ENCODE data around the gene ANKS1A. TPM values are rescaled to one million over a fixed set of nuclear protein-coding genes. Genes with fewer than 3 reads are reported as not detected.

The ANKS1A gene
- total RNA-seq, 3 donors from 2014 or later (not counting 1 experiment from before 2014, with no cell fraction given) = 10.4 to 11.5 (median 10.9) TPM

- no peaks in the 10 kb centered on the region for H3K9me3 ChIP-seq (ENCODE audit: control insufficient read depth, insufficient read depth, low read length)
- TF ChIP-seq, protein P1, sequence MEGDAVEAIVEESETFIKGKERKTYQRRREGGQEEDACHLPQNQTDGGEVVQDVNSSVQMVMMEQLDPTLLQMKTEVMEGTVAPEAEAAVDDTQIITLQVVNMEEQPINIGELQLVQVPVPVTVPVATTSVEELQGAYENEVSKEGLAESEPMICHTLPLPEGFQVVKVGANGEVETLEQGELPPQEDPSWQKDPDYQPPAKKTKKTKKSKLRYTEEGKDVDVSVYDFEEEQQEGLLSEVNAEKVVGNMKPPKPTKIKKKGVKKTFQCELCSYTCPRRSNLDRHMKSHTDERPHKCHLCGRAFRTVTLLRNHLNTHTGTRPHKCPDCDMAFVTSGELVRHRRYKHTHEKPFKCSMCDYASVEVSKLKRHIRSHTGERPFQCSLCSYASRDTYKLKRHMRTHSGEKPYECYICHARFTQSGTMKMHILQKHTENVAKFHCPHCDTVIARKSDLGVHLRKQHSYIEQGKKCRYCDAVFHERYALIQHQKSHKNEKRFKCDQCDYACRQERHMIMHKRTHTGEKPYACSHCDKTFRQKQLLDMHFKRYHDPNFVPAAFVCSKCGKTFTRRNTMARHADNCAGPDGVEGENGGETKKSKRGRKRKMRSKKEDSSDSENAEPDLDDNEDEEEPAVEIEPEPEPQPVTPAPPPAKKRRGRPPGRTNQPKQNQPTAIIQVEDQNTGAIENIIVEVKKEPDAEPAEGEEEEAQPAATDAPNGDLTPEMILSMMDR (IDR thresholded peaks at IDR 0.05) = no peak
- DNase-seq (no peak), ATAC-seq (no peak)
- Mint-ChIP-seq H3K4me1 (peaks cover 19 to 22% of the 10 kb centered on the region in 2 donors), H3K4me3 (no peak overlapping the region), H3K9me3 (no peaks in the 10 kb centered on the region), H3K27ac (no peak overlapping the region), H3K27me3 (ENCODE audit: low read depth in 2 of 2) (no peaks in the 10 kb centered on the region), H3K36me3 (no peaks in the 10 kb centered on the region)
- no peaks in the 10 kb centered on the region for H3K27me3 ChIP-seq (ENCODE audit: control insufficient read depth, insufficient read depth, low read length)
- H3K36me3 ChIP-seq (ENCODE audit: control insufficient read depth, insufficient read depth, low read length) = no peaks in the 10 kb centered on the region
- WGBS (ENCODE audit: insufficient coverage) = 96% methylated on average over 8 of the region's 9 CpGs
- intact Hi-C loops (cut with micrococcal nuclease) = no loop called here
- H3K4me3 ChIP-seq (ENCODE audit: low read length) = no peak overlapping the region
- no peaks in the 10 kb centered on the region for H3K4me1 ChIP-seq (ENCODE audit: control insufficient read depth, insufficient read depth, low read length)
- no peak overlapping the region for H3K27ac ChIP-seq (ENCODE audit: low read length)
These were observed 36.0 kb downstream of the ANKS1A start for GRCh38 chr6:34924831-34925625.

DNA sequence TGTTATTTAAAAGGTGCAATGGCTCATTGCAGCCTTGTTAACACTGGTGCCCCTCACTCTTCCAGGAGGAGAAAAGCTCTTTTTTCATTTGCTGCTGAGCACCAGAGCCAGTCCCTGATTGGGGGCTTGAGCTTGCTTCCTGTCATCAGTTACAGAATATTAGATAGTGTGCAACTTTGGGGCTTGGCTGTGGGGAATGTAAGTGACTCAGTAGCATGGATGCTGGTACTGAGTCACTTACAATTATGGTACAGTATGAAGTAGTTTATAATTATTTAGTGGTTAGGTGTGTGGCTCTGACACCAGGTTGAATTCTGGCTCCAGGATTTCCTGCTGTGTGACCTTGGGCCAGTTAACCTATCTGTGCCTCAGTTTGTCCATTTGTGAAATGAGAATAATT lies 37.6 kb downstream of the ANKS1A start:
- H3K36me3 Mint-ChIP-seq = no peaks in the 10 kb centered on the region
- ATAC-seq = no peak
- peaks cover 22 to 24% of the 10 kb centered on the region in 2 donors for H3K4me1 Mint-ChIP-seq
- Histone ChIP-seq H3K27me3 (ENCODE audit: control insufficient read depth, insufficient read depth, low read length) (no peaks in the 10 kb centered on the region), H3K4me1 (ENCODE audit: control insufficient read depth, insufficient read depth, low read length) (no peaks in the 10 kb centered on the region), H3K36me3 (ENCODE audit: control insufficient read depth, insufficient read depth, low read length) (no peaks in the 10 kb centered on the region), H3K27ac (ENCODE audit: low read length) (no peak overlapping the region), H3K9me3 (ENCODE audit: control insufficient read depth, insufficient read depth, low read length) (no peaks in the 10 kb centered on the region), H3K4me3 (ENCODE audit: low read length) (no peak overlapping the region)
- no peaks in the 10 kb centered on the region for H3K9me3 Mint-ChIP-seq
- no peaks in the 10 kb centered on the region for H3K27me3 Mint-ChIP-seq (ENCODE audit: low read depth in 2 of 2)
- intact Hi-C loops (cut with micrococcal nuclease) = no loop called here
- no peak overlapping the region for H3K27ac Mint-ChIP-seq
- H3K4me3 Mint-ChIP-seq = no peak overlapping the region
- no peak for DNase-seq
- TF ChIP-seq, protein P1 (IDR thresholded peaks at IDR 0.05) = no peak

DNA sequence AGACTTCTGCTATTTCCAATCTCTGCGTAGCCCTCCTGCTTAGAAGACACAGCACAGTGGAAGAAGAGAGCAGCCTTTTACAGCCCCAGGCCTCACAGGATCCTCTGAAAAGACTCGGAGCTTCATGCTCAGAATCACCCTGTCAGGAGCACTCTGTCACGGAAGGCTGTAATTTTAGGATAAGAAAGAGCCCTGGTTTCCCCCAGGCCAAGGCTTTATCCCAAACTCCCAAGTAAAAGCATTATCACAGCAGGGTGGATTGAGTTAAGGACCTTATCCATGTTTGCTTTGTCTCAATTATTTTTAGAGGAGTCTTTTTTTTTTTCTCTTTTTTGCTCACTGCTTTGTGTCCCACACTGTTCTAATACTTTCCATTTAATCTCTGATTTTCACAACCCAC lies 39.2 kb downstream of the ANKS1A start:
- TF ChIP-seq, protein P1 (IDR thresholded peaks at IDR 0.05) = no peak

DNA sequence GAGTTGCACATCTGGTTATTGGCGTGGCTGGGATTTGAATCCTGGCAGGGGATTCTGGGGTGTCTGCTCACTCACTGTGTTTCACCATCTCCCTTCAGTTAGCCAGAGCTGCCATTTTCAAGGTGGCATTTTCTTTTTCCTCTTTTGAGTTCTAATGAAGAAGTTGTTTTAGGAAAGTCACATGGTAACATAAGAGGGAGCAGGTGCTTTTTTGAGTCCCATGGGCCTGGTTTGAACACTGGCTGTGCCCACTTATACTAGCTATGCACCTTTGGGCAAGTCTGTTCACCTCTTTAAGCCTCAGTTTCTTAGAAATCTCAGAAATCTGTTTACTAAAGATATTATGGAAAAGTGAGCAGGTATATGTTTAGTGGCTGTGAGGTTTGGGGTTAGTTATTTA lies 39.6 kb downstream of the ANKS1A start:
- WGBS (ENCODE audit: insufficient coverage) = 88% methylated on average over 1 of the region's 1 CpG
- H3K27me3 ChIP-seq (ENCODE audit: control insufficient read depth, insufficient read depth, low read length) = no peaks in the 10 kb centered on the region
- Mint-ChIP-seq H3K4me1 (peaks cover 15 to 21% of the 10 kb centered on the region in 2 donors), H3K9me3 (no peaks in the 10 kb centered on the region), H3K27me3 (ENCODE audit: low read depth in 2 of 2) (no peaks in the 10 kb centered on the region), H3K27ac (no peak overlapping the region), H3K36me3 (no peaks in the 10 kb centered on the region), H3K4me3 (no peak overlapping the region)
- no peak for DNase-seq
- intact Hi-C loops (cut with micrococcal nuclease) = no loop called here
- no peaks in the 10 kb centered on the region for H3K9me3 ChIP-seq (ENCODE audit: control insufficient read depth, insufficient read depth, low read length)
- no peak for ATAC-seq
- H3K4me3 ChIP-seq (ENCODE audit: low read length) = no peak overlapping the region
- H3K27ac ChIP-seq (ENCODE audit: low read length) = no peak overlapping the region
- no peaks in the 10 kb centered on the region for H3K4me1 ChIP-seq (ENCODE audit: control insufficient read depth, insufficient read depth, low read length)
- H3K36me3 ChIP-seq (ENCODE audit: control insufficient read depth, insufficient read depth, low read length) = no peaks in the 10 kb centered on the region
- TF ChIP-seq, protein P1 (IDR thresholded peaks at IDR 0.05) = no peak

More for the DNA sequence above, 39.2 kb downstream of the ANKS1A start:
- Histone ChIP-seq H3K27ac (ENCODE audit: low read length) (no peak overlapping the region), H3K4me1 (ENCODE audit: control insufficient read depth, insufficient read depth, low read length) (no peaks in the 10 kb centered on the region), H3K9me3 (ENCODE audit: control insufficient read depth, insufficient read depth, low read length) (no peaks in the 10 kb centered on the region), H3K4me3 (ENCODE audit: low read length) (no peak overlapping the region), H3K36me3 (ENCODE audit: control insufficient read depth, insufficient read depth, low read length) (no peaks in the 10 kb centered on the region), H3K27me3 (ENCODE audit: control insufficient read depth, insufficient read depth, low read length) (no peaks in the 10 kb centered on the region)
- H3K27ac Mint-ChIP-seq = no peak overlapping the region
- no peak overlapping the region for H3K4me3 Mint-ChIP-seq
- 100% methylated on average over 3 of the region's 3 CpGs for WGBS (ENCODE audit: insufficient coverage)
- intact Hi-C loops (cut with micrococcal nuclease) = no loop called here
- no peak for DNase-seq
- H3K36me3 Mint-ChIP-seq = no peaks in the 10 kb centered on the region
- no peaks in the 10 kb centered on the region for H3K27me3 Mint-ChIP-seq (ENCODE audit: low read depth in 2 of 2)
- H3K4me1 Mint-ChIP-seq = peaks cover 20 to 26% of the 10 kb centered on the region in 2 donors
- no peak for ATAC-seq
- H3K9me3 Mint-ChIP-seq = no peaks in the 10 kb centered on the region

All from natural killer cell (primary cell).